WI38 (cell line): Measurements from ENCODE around the gene MX1.

ENCODE experiments used
- H3K4me3 ChIP-seq: 2 replicates; pipeline ENCODE4 v1.5.1; 2011; ENCODE audit warnings: low read depth, mild to moderate bottlenecking, control low read depth, low read length
- CTCF ChIP-seq: IDR thresholded peaks from 2 replicates; pipeline ENCODE4 v1.5.1; 2012; ENCODE audit warnings: low read depth, mild to moderate bottlenecking, control low read depth, low read length

Gene MX1

GRCh38 chr21:41460578-41461527, 34.8 kb downstream of the MX1 start:
- TF ChIP-seq CTCF: peak; percentile 64

DNA sequence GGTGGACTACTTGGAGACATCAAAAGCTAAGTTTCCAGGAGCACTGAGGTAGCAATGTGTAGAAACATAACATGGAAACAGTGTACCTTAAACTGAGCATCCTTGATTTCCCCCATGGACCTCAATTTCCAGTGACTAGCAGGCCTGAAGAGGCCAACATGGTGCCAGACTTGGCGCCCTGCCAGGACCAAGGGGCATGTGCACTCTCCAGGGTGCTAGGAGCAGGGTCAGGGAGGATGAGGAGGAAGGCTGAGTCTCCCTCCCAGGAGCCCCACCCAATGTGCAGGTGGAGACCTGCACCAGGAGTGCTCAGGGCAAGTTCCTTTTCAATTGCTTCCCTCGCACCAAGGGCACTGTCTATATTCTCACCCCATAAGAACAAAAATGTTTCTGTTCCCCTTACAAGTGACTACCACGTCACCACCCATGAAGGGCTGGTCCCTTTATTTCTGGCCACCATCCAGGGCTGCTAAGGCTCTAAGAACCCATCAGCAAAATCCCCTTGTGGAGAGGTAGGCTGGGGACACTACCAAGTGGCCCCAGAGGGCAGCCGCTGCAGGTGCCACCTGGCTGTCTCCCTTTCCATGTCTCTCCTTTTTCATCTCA, 39.2 kb downstream of the MX1 start:
- H3K4me3 ChIP-seq: no peak overlapping the region

More at GRCh38 chr21:41460578-41461527, 34.8 kb downstream of the MX1 start:
- H3K4me3 ChIP-seq: no peak overlapping the region

DNA sequence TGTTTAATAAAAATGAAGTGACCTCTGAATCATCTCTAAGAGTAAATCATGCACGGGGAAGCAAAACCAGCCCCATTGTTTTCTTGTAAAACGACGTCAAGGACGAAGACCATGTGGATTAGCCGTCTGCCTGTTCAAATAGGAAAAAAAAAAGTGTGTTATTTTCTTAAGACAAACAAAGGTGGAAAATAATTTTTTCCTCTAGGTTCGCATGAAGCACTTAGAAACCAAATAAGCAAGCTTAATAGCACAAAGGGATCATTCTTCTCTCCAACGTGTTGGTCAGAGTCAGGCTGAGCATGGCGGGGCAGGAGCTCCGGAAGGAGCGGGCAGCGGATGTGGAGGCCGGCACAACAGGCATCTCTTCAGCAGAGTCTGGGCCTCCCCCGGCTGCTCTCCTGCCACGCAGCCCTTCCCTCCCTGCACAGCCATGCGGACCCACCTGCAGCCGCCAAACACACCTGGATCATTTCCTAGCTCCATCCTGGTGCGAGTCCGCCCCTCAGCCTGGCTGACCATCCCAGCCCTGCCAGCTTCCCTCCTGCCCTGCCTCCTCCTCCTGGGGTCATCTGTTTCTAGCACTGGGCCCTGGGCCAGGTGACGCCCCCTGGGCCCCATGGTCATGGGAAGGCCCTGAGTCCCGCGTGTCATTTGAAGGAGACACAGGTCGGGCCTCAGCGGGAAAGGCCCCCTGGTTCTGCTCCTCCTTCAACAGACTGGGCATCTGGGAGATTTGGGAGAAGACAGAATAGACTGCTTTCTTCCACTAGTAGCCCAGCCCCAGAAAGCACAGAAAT, 40.2 kb downstream of the MX1 start:
- no peak overlapping the region for H3K4me3 ChIP-seq
- TF ChIP-seq CTCF: no peak

More for the DNA sequence above, 39.2 kb downstream of the MX1 start:
- TF ChIP-seq CTCF: no peak

GRCh38 chr21:41470054-41470453, 44.0 kb downstream of the MX1 start:
- no peak overlapping the region for H3K4me3 ChIP-seq
- TF ChIP-seq CTCF: no peak

DNA sequence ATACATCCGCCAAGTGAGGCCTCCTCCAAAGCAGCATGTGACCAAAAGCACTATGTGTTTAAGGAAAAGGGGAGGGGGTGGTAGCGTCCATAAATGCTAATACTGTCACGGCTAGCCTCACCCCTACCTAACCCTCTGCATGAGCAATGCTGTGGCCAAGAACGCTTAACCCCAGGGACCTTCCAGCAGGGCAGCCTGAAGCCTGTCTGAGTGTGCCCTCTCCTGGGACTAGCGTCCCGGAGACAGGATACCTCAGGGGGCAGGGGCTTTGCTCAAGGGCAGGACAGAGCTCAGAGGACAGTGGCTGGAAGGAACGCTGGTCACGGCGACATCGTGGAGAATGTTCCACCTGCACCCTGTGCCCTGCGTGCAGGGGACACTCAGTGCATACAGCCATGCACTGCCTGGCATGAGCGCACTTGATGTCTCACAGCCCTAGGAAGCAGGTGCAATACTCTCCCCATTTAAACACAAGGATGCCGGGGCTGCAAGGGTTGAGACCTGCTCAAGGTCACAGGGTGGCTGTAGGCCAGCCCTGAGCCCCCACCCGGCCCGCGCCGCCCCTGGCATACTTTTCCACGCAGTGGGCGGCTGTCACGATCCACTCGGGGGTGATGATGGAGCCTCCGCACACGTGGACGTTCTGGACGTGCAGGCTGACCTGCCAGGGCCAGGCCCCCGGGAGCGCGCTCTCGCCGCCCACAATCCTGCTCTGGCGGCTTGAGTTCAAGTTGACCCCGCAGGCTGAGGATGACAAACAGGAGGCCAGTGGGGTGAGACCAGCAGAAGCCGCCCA, 46.9 kb downstream of the MX1 start:
- no peak for TF ChIP-seq CTCF
- H3K4me3 ChIP-seq: no peak overlapping the region

DNA sequence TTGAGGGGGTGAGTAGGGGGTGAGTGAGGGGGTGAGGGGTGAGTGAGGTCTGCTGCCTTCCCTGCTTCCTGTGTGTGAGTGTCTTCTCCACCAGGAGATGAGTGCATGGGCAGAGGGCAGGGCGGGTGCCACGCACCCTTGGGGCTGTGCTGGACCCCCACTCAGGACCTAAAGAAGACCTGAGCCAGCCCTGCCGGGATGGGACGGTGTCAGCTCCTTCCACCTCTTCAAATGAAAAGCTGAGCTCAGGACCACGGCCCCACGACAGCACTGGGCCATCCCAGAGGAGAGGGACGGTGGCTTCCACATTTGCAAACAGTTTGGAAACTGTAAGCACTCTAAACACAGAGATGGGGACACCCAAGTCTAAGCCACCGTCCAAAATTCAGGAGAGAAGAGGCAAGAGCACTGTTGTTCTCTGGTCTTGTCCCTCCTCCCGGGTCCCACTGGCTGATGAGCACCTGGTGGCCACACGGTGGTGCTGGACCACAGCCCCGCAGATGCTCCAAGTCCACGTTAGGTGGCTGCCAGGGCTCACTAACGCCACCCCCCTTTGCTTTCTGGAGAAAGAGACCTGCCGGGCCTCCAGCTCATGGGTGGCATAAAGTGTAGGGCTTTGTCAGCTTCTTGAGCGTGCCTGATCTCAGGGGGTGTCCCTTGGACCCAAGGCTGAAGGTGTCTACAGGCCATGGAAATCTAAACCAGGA, 49.8 kb downstream of the MX1 start:
- H3K4me3 ChIP-seq: no peak overlapping the region
- TF ChIP-seq CTCF: no peak
